ENCODE data around the gene DYNC2H1.

DYNC2H1 gene

GRCh38 chr11:103354656-103355055, 245.4 kb downstream of the DYNC2H1 start:
- DNase-seq (ENCODE audit: extremely low spot score): no peak
- POLR2A ChIA-PET: no interaction called here
- TF ChIP-seq PKNOX1 (IDR thresholded peaks at IDR 0.05) (no peak), NFRKB (IDR thresholded peaks at IDR 0.05) (no peak), SP1 (IDR thresholded peaks at IDR 0.05) (no peak), BHLHE40 (IDR thresholded peaks at IDR 0.05; ENCODE audit: borderline replicate concordance) (no peak), FOXA1 (IDR thresholded peaks at IDR 0.05) (no peak)
- CTCF ChIA-PET: no interaction called here

- no peak for DNase-seq (ENCODE audit: extremely low spot score)
- CTCF ChIA-PET: no interaction called here
- POLR2A ChIA-PET: no interaction called here
- TF ChIP-seq ARNT (IDR thresholded peaks at IDR 0.05) (no peak), ZNF384 (IDR thresholded peaks at IDR 0.05) (no peak), ELF4 (IDR thresholded peaks at IDR 0.05) (no peak), FOXA1 (IDR thresholded peaks at IDR 0.05) (no peak), LEF1 (IDR thresholded peaks at IDR 0.05; ENCODE audit: borderline replicate concordance) (no peak), CTBP1 (IDR thresholded peaks at IDR 0.05; ENCODE audit: borderline replicate concordance) (no peak), SP1 (IDR thresholded peaks at IDR 0.05) (no peak), HDGF (IDR thresholded peaks at IDR 0.05; ENCODE audit: borderline replicate concordance) (no peak), BHLHE40 (IDR thresholded peaks at IDR 0.05; ENCODE audit: borderline replicate concordance) (no peak), SUZ12 (IDR thresholded peaks at IDR 0.05) (no peak), TARDBP (IDR thresholded peaks at IDR 0.05) (no peak), FOXM1 (IDR thresholded peaks at IDR 0.05; ENCODE audit: borderline replicate concordance) (no peak), FOXK2 (IDR thresholded peaks at IDR 0.05) (no peak), NFRKB (IDR thresholded peaks at IDR 0.05) (no peak), L3MBTL2 (conservative IDR thresholded peaks at IDR 0.05) (no peak), PKNOX1 (IDR thresholded peaks at IDR 0.05) (no peak)
Observed at GRCh38 chr11:103358251-103358650, 249.0 kb downstream of the DYNC2H1 start.

GRCh38 chr11:103359216-103359615, 250.0 kb downstream of the DYNC2H1 start:
- DNase-seq (ENCODE audit: extremely low spot score): no peak
- POLR2A ChIA-PET: no interaction called here
- no peak for TF ChIP-seq CTBP1 (IDR thresholded peaks at IDR 0.05; ENCODE audit: borderline replicate concordance)
- no peak for TF ChIP-seq HDGF (IDR thresholded peaks at IDR 0.05; ENCODE audit: borderline replicate concordance)
- TF ChIP-seq TARDBP (IDR thresholded peaks at IDR 0.05): no peak
- no peak for TF ChIP-seq NFRKB (IDR thresholded peaks at IDR 0.05)
- no peak for TF ChIP-seq ARNT (IDR thresholded peaks at IDR 0.05)
- TF ChIP-seq PKNOX1 (IDR thresholded peaks at IDR 0.05): no peak
- no peak for TF ChIP-seq L3MBTL2 (conservative IDR thresholded peaks at IDR 0.05)
- no peak for TF ChIP-seq SUZ12 (IDR thresholded peaks at IDR 0.05)
- no peak for TF ChIP-seq ELF4 (IDR thresholded peaks at IDR 0.05)
- TF ChIP-seq FOXM1 (IDR thresholded peaks at IDR 0.05; ENCODE audit: borderline replicate concordance): no peak
- no peak for TF ChIP-seq FOXA1 (IDR thresholded peaks at IDR 0.05)
- no peak for TF ChIP-seq FOXK2 (IDR thresholded peaks at IDR 0.05)
- TF ChIP-seq LEF1 (IDR thresholded peaks at IDR 0.05; ENCODE audit: borderline replicate concordance): no peak
- no peak for TF ChIP-seq BHLHE40 (IDR thresholded peaks at IDR 0.05; ENCODE audit: borderline replicate concordance)
- TF ChIP-seq ZNF384 (IDR thresholded peaks at IDR 0.05): no peak
- CTCF ChIA-PET: no interaction called here

- ChIA-PET POLR2A (no interaction called here), CTCF (no interaction called here)
- TF ChIP-seq LEF1 (IDR thresholded peaks at IDR 0.05; ENCODE audit: borderline replicate concordance) (no peak), SUZ12 (IDR thresholded peaks at IDR 0.05) (no peak), ZNF384 (IDR thresholded peaks at IDR 0.05) (no peak), BHLHE40 (IDR thresholded peaks at IDR 0.05; ENCODE audit: borderline replicate concordance) (no peak), PKNOX1 (IDR thresholded peaks at IDR 0.05) (no peak), SP1 (IDR thresholded peaks at IDR 0.05) (no peak), L3MBTL2 (conservative IDR thresholded peaks at IDR 0.05) (no peak), ELF4 (IDR thresholded peaks at IDR 0.05) (no peak), FOXA1 (IDR thresholded peaks at IDR 0.05) (no peak), CTBP1 (IDR thresholded peaks at IDR 0.05; ENCODE audit: borderline replicate concordance) (no peak), NFRKB (IDR thresholded peaks at IDR 0.05) (no peak), FOXM1 (IDR thresholded peaks at IDR 0.05; ENCODE audit: borderline replicate concordance) (no peak), HDGF (IDR thresholded peaks at IDR 0.05; ENCODE audit: borderline replicate concordance) (no peak), ARNT (IDR thresholded peaks at IDR 0.05) (no peak), FOXK2 (IDR thresholded peaks at IDR 0.05) (no peak), TARDBP (IDR thresholded peaks at IDR 0.05) (no peak)
- DNase-seq (ENCODE audit: extremely low spot score): no peak
Observed at GRCh38 chr11:103364687-103365086, 255.5 kb downstream of the DYNC2H1 start.

GRCh38 chr11:103367650-103368049, 258.4 kb downstream of the DYNC2H1 start:
- ChIA-PET CTCF (no interaction called here), POLR2A (no interaction called here)
- DNase-seq (ENCODE audit: extremely low spot score): no peak
- TF ChIP-seq ZNF384 (IDR thresholded peaks at IDR 0.05): no peak
- no peak for TF ChIP-seq FOXK2 (IDR thresholded peaks at IDR 0.05)
- no peak for TF ChIP-seq ARNT (IDR thresholded peaks at IDR 0.05)
- no peak for TF ChIP-seq HDGF (IDR thresholded peaks at IDR 0.05; ENCODE audit: borderline replicate concordance)
- no peak for TF ChIP-seq NFRKB (IDR thresholded peaks at IDR 0.05)
- TF ChIP-seq SP1 (IDR thresholded peaks at IDR 0.05): no peak

- DNase-seq (ENCODE audit: extremely low spot score): no peak
- POLR2A ChIA-PET: no interaction called here
- CTCF ChIA-PET: no interaction called here
- no peak for TF ChIP-seq ELF4 (IDR thresholded peaks at IDR 0.05)
- TF ChIP-seq CTBP1 (IDR thresholded peaks at IDR 0.05; ENCODE audit: borderline replicate concordance): no peak
- no peak for TF ChIP-seq HDGF (IDR thresholded peaks at IDR 0.05; ENCODE audit: borderline replicate concordance)
- TF ChIP-seq L3MBTL2 (conservative IDR thresholded peaks at IDR 0.05): no peak
- no peak for TF ChIP-seq FOXM1 (IDR thresholded peaks at IDR 0.05; ENCODE audit: borderline replicate concordance)
- TF ChIP-seq ARNT (IDR thresholded peaks at IDR 0.05): no peak
Observed at GRCh38 chr11:103368145-103368544, 258.9 kb downstream of the DYNC2H1 start.

Data from HEK293T (cell line).